ENCODE data around the gene CALN1.

Gene CALN1

DNA sequence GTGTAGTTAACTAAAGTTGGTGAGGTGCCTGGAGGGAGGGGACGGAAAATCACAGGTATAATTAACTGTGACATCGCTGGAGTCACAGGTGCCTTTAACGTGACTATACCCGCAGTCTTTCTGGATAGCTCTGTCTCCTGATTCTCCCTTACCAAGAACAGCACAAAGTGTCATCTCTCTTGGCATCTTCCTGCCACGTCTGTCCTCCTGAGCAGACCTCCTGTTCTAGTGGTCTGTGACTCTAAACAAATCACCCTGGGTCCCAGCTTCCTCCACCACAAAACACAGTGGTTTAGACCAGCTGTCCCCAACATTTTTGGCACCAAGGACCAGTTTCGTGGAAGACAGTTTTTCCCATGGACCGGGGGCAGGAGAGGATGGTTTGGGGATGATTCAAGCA lies 90.5 kb downstream of the CALN1 start:
- DNase-seq = no peak

- no peak for DNase-seq
These were observed 91.1 kb downstream of the CALN1 start for GRCh38 chr7:72321081-72321480.

- no peak for DNase-seq
These were observed 94.8 kb downstream of the CALN1 start for GRCh38 chr7:72317341-72317740.

DNA sequence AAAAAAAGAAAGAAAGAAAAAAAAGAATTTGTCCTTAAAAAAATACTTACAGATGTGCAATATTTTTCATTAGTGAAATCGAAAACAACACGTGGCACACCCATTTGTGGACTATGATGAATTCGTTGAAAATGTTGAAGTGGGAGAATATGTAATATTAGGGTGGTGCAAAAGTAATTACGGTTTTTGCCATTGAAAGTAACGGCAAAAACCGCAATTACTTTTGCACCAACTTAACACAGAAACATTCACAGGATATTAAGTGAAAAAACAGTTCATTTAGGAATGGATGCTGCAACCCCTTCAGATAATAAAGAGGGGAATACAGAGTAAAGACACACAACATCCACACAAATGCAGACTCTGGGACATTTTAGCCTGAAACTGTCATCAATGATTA lies 96.0 kb downstream of the CALN1 start:
- no peak for DNase-seq

GRCh38 chr7:72313906-72314305 lies 98.2 kb downstream of the CALN1 start:
- DNase-seq = no peak

GRCh38 chr7:72310301-72310700 lies 101.8 kb downstream of the CALN1 start:
- DNase-seq = no peak

DNA sequence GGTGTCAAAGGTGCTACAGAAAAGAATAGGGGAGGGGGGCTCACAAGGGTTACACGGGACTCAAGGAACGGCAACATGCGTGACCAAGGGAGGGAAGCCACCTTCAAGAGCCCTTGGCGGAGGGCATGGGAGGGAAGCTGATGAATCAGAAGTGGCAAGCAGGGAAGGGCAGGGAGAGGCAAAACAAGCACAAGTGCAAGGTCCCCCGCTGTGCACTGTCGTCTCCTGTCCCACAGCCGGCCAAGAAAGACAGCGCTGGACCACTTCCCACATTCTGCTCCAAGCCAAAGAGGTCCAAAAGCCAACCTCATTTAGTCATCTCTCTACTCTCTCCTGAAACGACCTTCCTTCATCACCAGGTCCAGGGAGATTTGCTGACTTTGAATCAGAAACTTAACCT lies 102.7 kb downstream of the CALN1 start:
- DNase-seq = no peak

GRCh38 chr7:72308986-72309385 lies 103.2 kb downstream of the CALN1 start:
- DNase-seq = no peak

DNA sequence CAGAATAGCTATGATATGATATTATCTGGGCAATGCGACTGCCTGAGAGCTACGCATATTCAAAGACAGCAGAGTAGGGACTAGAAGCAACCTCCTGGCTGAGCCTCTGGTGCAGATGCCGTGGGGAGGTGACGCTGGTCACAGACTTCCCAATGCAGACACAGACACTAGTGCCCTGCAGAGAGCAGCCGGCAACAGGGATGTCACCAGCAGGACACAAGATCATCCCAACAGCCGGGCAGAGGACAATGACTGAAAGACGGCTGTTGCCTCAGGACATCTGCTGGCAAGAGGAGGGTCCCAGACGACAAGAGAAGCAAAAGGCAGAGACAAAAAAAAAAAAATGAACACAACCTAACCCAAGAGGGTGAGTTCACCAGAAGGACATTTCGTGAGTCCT lies 104.6 kb downstream of the CALN1 start:
- no peak for DNase-seq

GRCh38 chr7:72298912-72299311 lies 113.2 kb downstream of the CALN1 start:
- DNase-seq = no peak

DNA sequence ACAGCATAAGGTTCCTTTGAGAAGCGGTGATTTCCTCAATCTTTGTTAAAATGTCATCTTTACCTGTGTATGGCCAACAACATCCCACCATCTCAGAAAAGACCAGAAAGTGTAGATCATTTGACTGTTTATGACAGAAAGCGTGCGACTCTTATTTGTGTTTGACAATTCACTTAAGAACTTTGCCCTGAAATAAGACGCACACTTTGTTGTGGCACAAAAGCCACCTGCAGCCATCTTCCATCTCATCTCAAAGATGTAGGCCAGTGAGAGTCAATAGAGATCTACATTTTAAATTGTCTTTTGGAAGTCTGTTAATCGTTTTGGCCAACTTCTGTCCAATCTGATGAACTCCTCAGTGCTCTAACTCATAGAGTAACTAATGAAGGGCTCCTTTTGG lies 114.0 kb downstream of the CALN1 start:
- no peak for DNase-seq

DNA sequence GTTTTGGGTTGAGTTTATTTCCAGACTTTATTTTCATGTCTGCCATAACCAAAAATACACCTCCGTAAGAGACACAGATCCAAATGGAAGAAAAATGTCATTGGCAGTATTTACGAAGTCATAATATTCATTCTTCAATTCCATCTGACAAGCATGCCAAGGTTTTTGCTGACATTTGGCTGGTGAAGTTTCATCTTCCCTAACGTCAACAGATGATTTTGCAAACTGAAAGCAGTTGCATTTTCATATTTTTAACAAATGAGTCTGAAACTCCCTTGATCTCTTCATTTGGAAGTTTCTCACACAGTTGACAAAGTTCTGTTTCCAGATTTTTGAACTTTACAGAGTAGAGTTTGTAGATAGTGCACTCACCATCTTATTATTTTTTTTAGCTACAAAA lies 114.5 kb downstream of the CALN1 start:
- DNase-seq = no peak

DNA sequence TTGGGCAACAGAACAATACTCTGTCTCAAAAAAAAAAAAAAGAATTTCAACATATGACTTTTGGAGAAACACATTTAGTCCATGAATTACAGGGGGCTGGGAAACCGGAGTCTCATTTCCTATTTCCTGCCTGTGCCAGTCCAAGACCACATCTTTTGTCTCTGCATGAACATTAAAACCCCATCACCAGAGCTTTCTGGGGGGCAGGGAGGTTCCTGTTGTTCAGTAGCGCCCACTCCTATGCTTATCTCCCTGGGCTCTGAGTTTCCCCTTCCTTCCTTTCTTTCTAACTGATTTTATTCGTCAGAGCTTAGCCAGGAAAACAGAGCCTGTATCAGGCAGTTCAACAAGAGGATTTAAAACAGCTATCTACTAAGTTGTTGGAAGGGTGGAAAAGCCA lies 119.3 kb downstream of the CALN1 start:
- no peak for DNase-seq

GRCh38 chr7:72292118-72292517 lies 120.0 kb downstream of the CALN1 start:
- no peak for DNase-seq

DNA sequence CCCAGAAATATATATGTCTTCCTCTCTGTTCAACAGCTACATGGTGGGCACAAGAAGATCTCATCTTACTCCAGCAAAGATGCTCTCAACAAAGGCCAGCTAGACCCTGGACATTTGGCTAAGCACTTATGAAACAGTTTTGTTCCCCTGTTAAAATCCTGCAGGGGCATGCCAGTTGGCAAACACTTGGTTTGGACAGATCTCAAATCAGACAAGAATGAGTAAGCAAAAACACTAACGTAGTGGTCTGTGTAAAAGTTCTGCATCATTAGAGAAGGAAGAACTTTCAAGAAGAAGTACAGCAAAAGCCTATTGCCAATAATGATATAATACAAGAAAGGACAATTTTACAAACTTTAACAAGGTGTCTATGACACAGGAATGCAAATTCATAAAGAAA lies 125.6 kb downstream of the CALN1 start:
- DNase-seq = no peak

GRCh38 chr7:72283309-72283708 lies 128.8 kb downstream of the CALN1 start:
- DNase-seq = no peak

GRCh38 chr7:72281308-72281707 lies 130.8 kb downstream of the CALN1 start:
- no peak for DNase-seq

GRCh38 chr7:72279203-72279602 lies 132.9 kb downstream of the CALN1 start:
- DNase-seq = no peak

- no peak for DNase-seq
These were observed 133.6 kb downstream of the CALN1 start for GRCh38 chr7:72278550-72278949.

- DNase-seq = no peak
These were observed 136.6 kb downstream of the CALN1 start for GRCh38 chr7:72275382-72276070.

GRCh38 chr7:72272479-72272878 lies 139.7 kb downstream of the CALN1 start:
- DNase-seq = no peak

DNA sequence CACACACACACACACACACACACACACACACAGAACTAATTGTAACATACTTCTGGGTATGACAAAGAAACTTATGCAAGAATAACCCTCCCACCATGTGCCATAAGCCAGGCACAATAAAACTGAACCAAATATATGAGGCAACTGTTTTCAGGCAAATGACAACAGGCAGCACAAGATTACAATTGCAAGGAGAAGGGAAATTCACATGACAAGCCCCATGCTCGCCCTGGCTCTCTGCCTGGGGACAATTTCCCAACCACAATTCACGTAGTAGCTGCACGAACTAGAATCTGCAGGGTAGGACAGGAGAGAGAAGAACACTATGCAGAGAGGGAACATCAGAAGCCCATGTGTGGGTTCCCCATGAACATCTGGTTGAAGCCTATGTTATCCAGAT lies 143.3 kb downstream of the CALN1 start:
- DNase-seq = no peak

- no peak for DNase-seq
These were observed 144.0 kb downstream of the CALN1 start for GRCh38 chr7:72268090-72268489.

GRCh38 chr7:72267291-72267800 lies 144.8 kb downstream of the CALN1 start:
- no peak for DNase-seq

- no peak for DNase-seq
These were observed 145.4 kb downstream of the CALN1 start for GRCh38 chr7:72266771-72267170.

Measured in NCI-H510A treated with DMSO at 0.1 percent for 48 hours (cell line).